G401 (cell line): Measurements from ENCODE around the gene ATAT1. TPM values are rescaled to one million over a fixed set of nuclear protein-coding genes. Genes with fewer than 3 reads are reported as not detected.
A peak's percentile ranks its signal among the peaks of the same experiment; 100 is the strongest.

Experiments
- DNase-seq: peaks from one replicate; pipeline ENCODE4 v3.0.0-alpha.2; 2015; ENCODE audit warnings: low spot score
- in situ Hi-C: cut with HindIII; loops from 2 replicates; pipeline ENCODE4 v1.10.0; 2016; ENCODE audit warnings: low sequenced_read_pairs, mixed read lengths
- total RNA-seq: library from RNA; depleted of rRNA; stranded (reverse); fragments of >200 nt; shearing (Covaris generic); gene quantifications from 2 replicates; pipeline ENCODE4 v1.2.3, GENCODE V29; 2014; rRNA removed

The ATAT1 gene
- total RNA-seq, 1 experiment from 2014 or later = 1.7 TPM

DNA sequence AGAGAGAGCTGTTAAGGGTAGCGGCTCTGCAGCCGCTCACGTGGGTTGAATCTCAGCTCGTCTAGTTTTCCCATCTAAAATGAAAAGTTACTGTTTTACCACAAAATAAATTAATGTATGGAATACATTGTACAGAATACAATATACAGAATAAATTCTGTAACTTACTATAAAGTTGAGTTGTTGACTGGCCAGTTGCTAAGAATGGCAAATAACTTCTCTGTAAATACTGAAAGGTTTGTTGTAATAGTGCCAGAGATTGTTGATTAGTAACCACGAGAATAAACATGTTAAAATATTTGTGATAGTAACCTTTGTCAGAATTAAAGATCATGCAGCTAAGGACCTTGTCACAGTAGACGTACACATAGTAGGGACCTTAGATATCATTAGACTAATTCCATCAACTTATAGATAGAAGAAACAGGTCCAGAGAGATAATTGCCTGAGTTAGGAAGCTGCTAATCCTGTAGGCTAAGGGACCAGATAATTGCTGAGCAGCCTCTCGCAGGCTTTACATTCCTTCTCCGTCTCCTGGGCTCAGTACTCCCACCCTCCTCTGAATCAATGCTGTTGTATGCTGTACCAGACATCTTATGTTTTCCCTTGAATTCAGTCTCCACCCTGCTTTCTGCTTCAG is 64.7 kb downstream of the ATAT1 start:
- in situ Hi-C loops = no loop called here
- DNase-seq = peak; percentile 17

Other genes starting within 250 kb of the ATAT1 start
- 116 and 118 TPM in 2 replicates for gene HLA-E, start 137.4 kb upstream of the ATAT1 start, total RNA-seq
- gene GNL1, start 70.4 kb upstream of the ATAT1 start, total RNA-seq = 102 and 129 TPM in 2 replicates
- 3.4 and 5.9 TPM in 2 replicates for gene PRR3, start 69.6 kb upstream of the ATAT1 start, total RNA-seq
- 41.9 and 83.7 TPM in 2 replicates for gene ABCF1, start 55.4 kb upstream of the ATAT1 start, total RNA-seq
- gene PPP1R10, start 9.6 kb upstream of the ATAT1 start, total RNA-seq = 6.8 and 14.4 TPM in 2 replicates
- 38.3 and 47.5 TPM in 2 replicates for gene MRPS18B, start 9.0 kb upstream of the ATAT1 start, total RNA-seq
- 5.3 and 11.7 TPM in 2 replicates for gene C6orf136, start 20.3 kb downstream of the ATAT1 start, total RNA-seq
- 59.8 and 73.2 TPM in 2 replicates for gene DHX16, start 46.1 kb downstream of the ATAT1 start, total RNA-seq
- gene PPP1R18, start 59.8 kb downstream of the ATAT1 start, total RNA-seq = 53.7 and 54.3 TPM in 2 replicates
- gene NRM, start 64.1 kb downstream of the ATAT1 start, total RNA-seq = 2.6 and 8.8 TPM in 2 replicates
- 2.5 and 14.3 TPM in 2 replicates for gene MDC1, start 90.4 kb downstream of the ATAT1 start, total RNA-seq
- gene TUBB, start 93.5 kb downstream of the ATAT1 start, total RNA-seq = 456 and 575 TPM in 2 replicates
- 170 and 172 TPM in 2 replicates for gene FLOT1, start 115.8 kb downstream of the ATAT1 start, total RNA-seq
- 257 and 297 TPM in 2 replicates for gene IER3, start 117.7 kb downstream of the ATAT1 start, total RNA-seq